ENCODE measurements around the gene GRK4.

DNA sequence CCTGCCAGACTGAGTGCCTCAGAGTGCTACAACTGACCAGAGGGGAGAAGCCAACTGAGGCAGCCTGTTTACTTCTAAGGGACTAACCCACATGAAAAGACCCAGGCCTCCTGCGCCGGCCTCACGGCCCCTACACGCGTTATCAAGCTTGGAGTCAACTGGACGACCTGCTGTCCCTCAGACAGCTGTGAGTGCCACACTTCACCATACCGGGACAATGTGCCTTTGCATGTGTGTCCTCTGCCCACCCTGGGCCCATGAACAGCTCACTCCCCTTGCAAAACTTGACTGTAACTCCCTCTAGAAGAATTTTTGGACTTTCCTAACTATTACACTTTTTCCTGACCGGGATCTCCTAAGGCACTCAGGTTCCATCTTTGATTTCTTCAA is 2.0 kb upstream of the GRK4 start:
- no peak for TF ChIP-seq POLR2AphosphoS5 (IDR thresholded peaks at IDR 0.05)
- TF ChIP-seq, protein P1, sequence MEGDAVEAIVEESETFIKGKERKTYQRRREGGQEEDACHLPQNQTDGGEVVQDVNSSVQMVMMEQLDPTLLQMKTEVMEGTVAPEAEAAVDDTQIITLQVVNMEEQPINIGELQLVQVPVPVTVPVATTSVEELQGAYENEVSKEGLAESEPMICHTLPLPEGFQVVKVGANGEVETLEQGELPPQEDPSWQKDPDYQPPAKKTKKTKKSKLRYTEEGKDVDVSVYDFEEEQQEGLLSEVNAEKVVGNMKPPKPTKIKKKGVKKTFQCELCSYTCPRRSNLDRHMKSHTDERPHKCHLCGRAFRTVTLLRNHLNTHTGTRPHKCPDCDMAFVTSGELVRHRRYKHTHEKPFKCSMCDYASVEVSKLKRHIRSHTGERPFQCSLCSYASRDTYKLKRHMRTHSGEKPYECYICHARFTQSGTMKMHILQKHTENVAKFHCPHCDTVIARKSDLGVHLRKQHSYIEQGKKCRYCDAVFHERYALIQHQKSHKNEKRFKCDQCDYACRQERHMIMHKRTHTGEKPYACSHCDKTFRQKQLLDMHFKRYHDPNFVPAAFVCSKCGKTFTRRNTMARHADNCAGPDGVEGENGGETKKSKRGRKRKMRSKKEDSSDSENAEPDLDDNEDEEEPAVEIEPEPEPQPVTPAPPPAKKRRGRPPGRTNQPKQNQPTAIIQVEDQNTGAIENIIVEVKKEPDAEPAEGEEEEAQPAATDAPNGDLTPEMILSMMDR (IDR thresholded peaks at IDR 0.05), result no peak
- TF ChIP-seq POLR2A (IDR thresholded peaks at IDR 0.05), result no peak

All from upper lobe of left lung (tissue), 4 donors.